Bronchial epithelial cell (primary cell): ENCODE measurements around the gene AGAP3. TPM values are rescaled to one million over a fixed set of nuclear protein-coding genes. Genes with fewer than 3 reads are reported as not detected.

Experiments used
- DNase-seq: peaks from one replicate; pipeline ENCODE4 v3.0.0-alpha.2; 2010; ENCODE audit warnings: low read depth
- FAIRE-seq: peaks from 2 replicates; lab custom pipeline; 2011; peaks lifted over from hg19 to GRCh38; lab: Jason Lieb, UNC
- H3K27me3 ChIP-seq: 2 replicates; pipeline ENCODE4 v1.5.1; 2011; ENCODE audit warnings: low read length; ENCODE audit not compliant: control insufficient read depth, insufficient read depth
- H3K36me3 ChIP-seq: 2 replicates; pipeline ENCODE4 v1.5.1; 2011; ENCODE audit warnings: low read length; ENCODE audit not compliant: control insufficient read depth, insufficient read depth
- H3K4me3 ChIP-seq: 2 replicates; pipeline ENCODE4 v1.5.1; 2011; ENCODE audit warnings: mild to moderate bottlenecking, low read depth, low read length, control low read depth
- CTCF ChIP-seq: IDR thresholded peaks from 2 replicates; pipeline ENCODE4 v1.5.1; 2011; ENCODE audit warnings: mild to moderate bottlenecking, moderate library complexity, low read length, control low read depth, inconsistent platforms; ENCODE audit not compliant: insufficient read depth, severe bottlenecking
- total RNA-seq: library from RNA; depleted of rRNA; stranded (reverse); fragments of >200 nt; gene quantifications from 2 replicates; pipeline ENCODE4 v1.2.1, GENCODE V29; 2014

AGAP3 gene
- total RNA-seq, 1 donor from 2014 or later = 52.7 TPM

GRCh38 chr7:151176401-151176800 is 90.1 kb downstream of the AGAP3 start:
- Histone ChIP-seq H3K4me3 (no peak overlapping the region), H3K36me3 (no peaks in the 10 kb centered on the region), H3K27me3 (peaks cover 9% of the 10 kb centered on the region)
- no peak for FAIRE-seq
- no peak for TF ChIP-seq CTCF
- no peak for DNase-seq

GRCh38 chr7:151177310-151177709 is 91.0 kb downstream of the AGAP3 start:
- no peak for FAIRE-seq
- no peak for DNase-seq
- H3K4me3 ChIP-seq = no peak overlapping the region
- H3K27me3 ChIP-seq = peaks cover 9% of the 10 kb centered on the region
- TF ChIP-seq CTCF = no peak
- H3K36me3 ChIP-seq = no peaks in the 10 kb centered on the region

GRCh38 chr7:151178236-151178635 is 92.0 kb downstream of the AGAP3 start:
- no peaks in the 10 kb centered on the region for H3K36me3 ChIP-seq
- peaks cover 7% of the 10 kb centered on the region for H3K27me3 ChIP-seq
- no peak for TF ChIP-seq CTCF
- DNase-seq (no peak), FAIRE-seq (no peak)
- no peak overlapping the region for H3K4me3 ChIP-seq

GRCh38 chr7:151178831-151179230 is 92.6 kb downstream of the AGAP3 start:
- no peak for FAIRE-seq
- H3K4me3 ChIP-seq = no peak overlapping the region
- TF ChIP-seq CTCF = no peak
- no peak for DNase-seq
- H3K36me3 ChIP-seq = no peaks in the 10 kb centered on the region
- peaks cover 6% of the 10 kb centered on the region for H3K27me3 ChIP-seq

GRCh38 chr7:151179287-151179860 is 93.1 kb downstream of the AGAP3 start:
- Histone ChIP-seq H3K27me3 (peaks cover 6% of the 10 kb centered on the region), H3K36me3 (no peaks in the 10 kb centered on the region), H3K4me3 (no peak overlapping the region)
- DNase-seq (peak; percentile 42), FAIRE-seq (peak; percentile 90)
- TF ChIP-seq CTCF = no peak

- DNase-seq (no peak), FAIRE-seq (no peak)
- no peaks in the 10 kb centered on the region for H3K36me3 ChIP-seq
- H3K27me3 ChIP-seq = peaks cover 6% of the 10 kb centered on the region
- TF ChIP-seq CTCF = no peak
- H3K4me3 ChIP-seq = no peak overlapping the region
These were observed 93.7 kb downstream of the AGAP3 start for GRCh38 chr7:151179946-151180345.
